ENCODE measurements around the gene BMP7. TPM values are rescaled to one million over a fixed set of nuclear protein-coding genes. Genes with fewer than 3 reads are reported as not detected.
"Not testable (repeated sequence)": the region's sequence is repeated elsewhere in the genome, so short reads cannot be mapped to it uniquely, and the experiment has no call there.

Gene BMP7
- polyA plus RNA-seq, 4 donors, result 0.92 to 3.4 TPM; not detected in 2

- no peak overlapping the region for H3K4me3 ChIP-seq (ENCODE audit: low read depth in 1 of 3, low read length in 3 of 3)
- peaks cover 0 to 3% of the 10 kb centered on the region in 2 donors for H3K9me3 ChIP-seq (ENCODE audit: control insufficient read depth in 2 of 2, insufficient read depth in 1 of 2, low read depth in 1 of 2, low read length in 1 of 2)
- WGBS, 3 donors, result 36 to 55% (median 39%) methylated on average over 13 of the region's 13 CpGs
- H3K27ac ChIP-seq (ENCODE audit: low read depth in 1 of 3, low read length in 2 of 3), result no peak overlapping the region
- DNase-seq, result no peak
- no peaks in the 10 kb centered on the region for H3K4me1 ChIP-seq (ENCODE audit: control insufficient read depth in 3 of 3, insufficient read depth in 2 of 3, low read depth in 1 of 3, low read length in 2 of 3)
- no peaks in the 10 kb centered on the region for H3K36me3 ChIP-seq (ENCODE audit: control insufficient read depth in 3 of 3, insufficient read depth in 2 of 3, low read depth in 1 of 3, low read length in 3 of 3)
- FAIRE-seq, result no peak
- H3K27me3 ChIP-seq (ENCODE audit: control insufficient read depth in 3 of 3, insufficient read depth in 3 of 3, low read length in 3 of 3), result no peaks in the 10 kb centered on the region
Observed at GRCh38 chr20:57159193-57159851, 107.1 kb downstream of the BMP7 start.

GRCh38 chr20:57158474-57158873 is 108.0 kb downstream of the BMP7 start:
- FAIRE-seq (no peak), DNase-seq (no peak)
- Histone ChIP-seq H3K27ac (ENCODE audit: low read depth in 1 of 3, low read length in 2 of 3) (no peak overlapping the region), H3K27me3 (ENCODE audit: control insufficient read depth in 3 of 3, insufficient read depth in 3 of 3, low read length in 3 of 3) (no peaks in the 10 kb centered on the region), H3K4me3 (ENCODE audit: low read depth in 1 of 3, low read length in 3 of 3) (no peak overlapping the region), H3K36me3 (ENCODE audit: control insufficient read depth in 3 of 3, insufficient read depth in 2 of 3, low read depth in 1 of 3, low read length in 3 of 3) (no peaks in the 10 kb centered on the region), H3K9me3 (ENCODE audit: control insufficient read depth in 2 of 2, insufficient read depth in 1 of 2, low read depth in 1 of 2, low read length in 1 of 2) (peaks cover 0 to 3% of the 10 kb centered on the region in 2 donors), H3K4me1 (ENCODE audit: control insufficient read depth in 3 of 3, insufficient read depth in 2 of 3, low read depth in 1 of 3, low read length in 2 of 3) (no peaks in the 10 kb centered on the region)
- WGBS, 3 donors, result 60 to 76% (median 70%) methylated on average over 7 of the region's 7 CpGs

- H3K4me3 ChIP-seq (ENCODE audit: low read depth in 1 of 3, low read length in 3 of 3); H3K36me3 ChIP-seq (ENCODE audit: control insufficient read depth in 3 of 3, insufficient read depth in 2 of 3, low read depth in 1 of 3, low read length in 3 of 3); FAIRE-seq; DNase-seq; H3K27me3 ChIP-seq (ENCODE audit: control insufficient read depth in 3 of 3, insufficient read depth in 3 of 3, low read length in 3 of 3); H3K9me3 ChIP-seq (ENCODE audit: control insufficient read depth in 2 of 2, insufficient read depth in 1 of 2, low read depth in 1 of 2, low read length in 1 of 2); H3K27ac ChIP-seq (ENCODE audit: low read depth in 1 of 3, low read length in 2 of 3); H3K4me1 ChIP-seq (ENCODE audit: control insufficient read depth in 3 of 3, insufficient read depth in 2 of 3, low read depth in 1 of 3, low read length in 2 of 3): not testable (repeated sequence)
- 76 to 85% (median 82%) methylated on average over 9 of the region's 9 CpGs for WGBS, 3 donors
Observed at GRCh38 chr20:57157787-57158186, 108.7 kb downstream of the BMP7 start.

- no peaks in the 10 kb centered on the region for H3K9me3 ChIP-seq (ENCODE audit: control insufficient read depth in 2 of 2, insufficient read depth in 1 of 2, low read depth in 1 of 2, low read length in 1 of 2)
- WGBS, 3 donors, result 85 to 89% (median 88%) methylated on average over 13 of the region's 13 CpGs
- no peak overlapping the region for H3K4me3 ChIP-seq (ENCODE audit: low read depth in 1 of 3, low read length in 3 of 3)
- H3K27ac ChIP-seq (ENCODE audit: low read depth in 1 of 3, low read length in 2 of 3), result no peak overlapping the region
- no peaks in the 10 kb centered on the region for H3K27me3 ChIP-seq (ENCODE audit: control insufficient read depth in 3 of 3, insufficient read depth in 3 of 3, low read length in 3 of 3)
- H3K4me1 ChIP-seq (ENCODE audit: control insufficient read depth in 3 of 3, insufficient read depth in 2 of 3, low read depth in 1 of 3, low read length in 2 of 3), result no peaks in the 10 kb centered on the region
- FAIRE-seq (no peak), DNase-seq (no peak)
- no peaks in the 10 kb centered on the region for H3K36me3 ChIP-seq (ENCODE audit: control insufficient read depth in 3 of 3, insufficient read depth in 2 of 3, low read depth in 1 of 3, low read length in 3 of 3)
Observed at GRCh38 chr20:57157106-57157691, 109.2 kb downstream of the BMP7 start.

GRCh38 chr20:57156011-57156729 is 110.3 kb downstream of the BMP7 start:
- WGBS, 3 donors, result 74 to 78% (median 76%) methylated on average over 18 of the region's 18 CpGs
- FAIRE-seq, result no peak
- H3K36me3 ChIP-seq (ENCODE audit: control insufficient read depth in 3 of 3, insufficient read depth in 2 of 3, low read depth in 1 of 3, low read length in 3 of 3), result no peaks in the 10 kb centered on the region
- no peaks in the 10 kb centered on the region for H3K4me1 ChIP-seq (ENCODE audit: control insufficient read depth in 3 of 3, insufficient read depth in 2 of 3, low read depth in 1 of 3, low read length in 2 of 3)
- H3K4me3 ChIP-seq (ENCODE audit: low read depth in 1 of 3, low read length in 3 of 3), result no peak overlapping the region
- no peak for DNase-seq
- no peak overlapping the region for H3K27ac ChIP-seq (ENCODE audit: low read depth in 1 of 3, low read length in 2 of 3)
- no peaks in the 10 kb centered on the region for H3K9me3 ChIP-seq (ENCODE audit: control insufficient read depth in 2 of 2, insufficient read depth in 1 of 2, low read depth in 1 of 2, low read length in 1 of 2)
- no peaks in the 10 kb centered on the region for H3K27me3 ChIP-seq (ENCODE audit: control insufficient read depth in 3 of 3, insufficient read depth in 3 of 3, low read length in 3 of 3)

GRCh38 chr20:57155415-57155814 is 111.0 kb downstream of the BMP7 start:
- Histone ChIP-seq H3K27ac (ENCODE audit: low read depth in 1 of 3, low read length in 2 of 3) (peak overlapping the region in 1 of 3 donors; percentile 11), H3K36me3 (ENCODE audit: control insufficient read depth in 3 of 3, insufficient read depth in 2 of 3, low read depth in 1 of 3, low read length in 3 of 3) (no peaks in the 10 kb centered on the region), H3K4me3 (ENCODE audit: low read depth in 1 of 3, low read length in 3 of 3) (no peak overlapping the region), H3K9me3 (ENCODE audit: control insufficient read depth in 2 of 2, insufficient read depth in 1 of 2, low read depth in 1 of 2, low read length in 1 of 2) (no peaks in the 10 kb centered on the region), H3K4me1 (ENCODE audit: control insufficient read depth in 3 of 3, insufficient read depth in 2 of 3, low read depth in 1 of 3, low read length in 2 of 3) (no peaks in the 10 kb centered on the region), H3K27me3 (ENCODE audit: control insufficient read depth in 3 of 3, insufficient read depth in 3 of 3, low read length in 3 of 3) (no peaks in the 10 kb centered on the region)
- DNase-seq (peak in 1 of 2 donors; percentile 29), FAIRE-seq (no peak)
- WGBS, 3 donors, result 61 to 66% (median 64%) methylated on average over 8 of the region's 8 CpGs

- FAIRE-seq (no peak), DNase-seq (no peak)
- no peak overlapping the region for H3K27ac ChIP-seq (ENCODE audit: low read depth in 1 of 3, low read length in 2 of 3)
- no peaks in the 10 kb centered on the region for H3K4me1 ChIP-seq (ENCODE audit: control insufficient read depth in 3 of 3, insufficient read depth in 2 of 3, low read depth in 1 of 3, low read length in 2 of 3)
- H3K27me3 ChIP-seq (ENCODE audit: control insufficient read depth in 3 of 3, insufficient read depth in 3 of 3, low read length in 3 of 3), result no peaks in the 10 kb centered on the region
- no peaks in the 10 kb centered on the region for H3K36me3 ChIP-seq (ENCODE audit: control insufficient read depth in 3 of 3, insufficient read depth in 2 of 3, low read depth in 1 of 3, low read length in 3 of 3)
- WGBS, 3 donors, result 67 to 74% (median 67%) methylated on average over 18 of the region's 18 CpGs
- no peaks in the 10 kb centered on the region for H3K9me3 ChIP-seq (ENCODE audit: control insufficient read depth in 2 of 2, insufficient read depth in 1 of 2, low read depth in 1 of 2, low read length in 1 of 2)
- no peak overlapping the region for H3K4me3 ChIP-seq (ENCODE audit: low read depth in 1 of 3, low read length in 3 of 3)
Observed at GRCh38 chr20:57153238-57153905, 113.1 kb downstream of the BMP7 start.

- no peak for DNase-seq
- H3K9me3 ChIP-seq (ENCODE audit: control insufficient read depth in 2 of 2, insufficient read depth in 1 of 2, low read depth in 1 of 2, low read length in 1 of 2), result no peaks in the 10 kb centered on the region
- no peak overlapping the region for H3K27ac ChIP-seq (ENCODE audit: low read depth in 1 of 3, low read length in 2 of 3)
- no peak overlapping the region for H3K4me3 ChIP-seq (ENCODE audit: low read depth in 1 of 3, low read length in 3 of 3)
- no peaks in the 10 kb centered on the region for H3K4me1 ChIP-seq (ENCODE audit: control insufficient read depth in 3 of 3, insufficient read depth in 2 of 3, low read depth in 1 of 3, low read length in 2 of 3)
- 46 to 77% (median 68%) methylated on average over 2 of the region's 2 CpGs for WGBS, 3 donors
- H3K36me3 ChIP-seq (ENCODE audit: control insufficient read depth in 3 of 3, insufficient read depth in 2 of 3, low read depth in 1 of 3, low read length in 3 of 3), result no peaks in the 10 kb centered on the region
- no peaks in the 10 kb centered on the region for H3K27me3 ChIP-seq (ENCODE audit: control insufficient read depth in 3 of 3, insufficient read depth in 3 of 3, low read length in 3 of 3)
- no peak for FAIRE-seq
Observed at GRCh38 chr20:57152557-57152956, 113.9 kb downstream of the BMP7 start.
